ENCODE measurements around the gene FIS1.
A peak's percentile ranks its signal among the peaks of the same experiment; 100 is the strongest.
"Not testable (repeated sequence)": the region's sequence is repeated elsewhere in the genome, so short reads cannot be mapped to it uniquely, and the experiment has no call there.

Gene FIS1

DNA sequence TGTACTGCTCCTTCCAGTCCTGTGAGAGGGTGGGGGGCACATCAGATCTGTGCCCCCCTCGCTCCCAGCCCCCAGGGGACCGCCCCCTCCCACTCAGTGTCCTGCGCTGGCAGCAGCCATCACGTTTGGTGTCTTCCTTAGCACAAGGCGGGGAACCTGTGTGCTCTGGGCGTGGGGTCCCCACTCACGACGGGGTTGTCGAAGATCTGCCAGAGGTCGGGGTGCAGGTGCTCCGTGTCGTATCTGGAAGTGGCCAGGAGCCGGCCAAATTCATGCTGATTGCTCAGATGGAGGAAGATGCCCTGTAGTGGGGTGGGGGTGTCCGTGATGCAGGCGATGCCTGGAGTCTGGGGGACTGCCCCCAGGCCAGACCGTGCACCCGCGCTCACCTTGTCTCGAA is 34.7 kb downstream of the FIS1 start:
- no peak overlapping the region for H3K4me3 ChIP-seq (ENCODE audit: low read length)
- H3K9me3 ChIP-seq (ENCODE audit: insufficient read depth, low read depth, low read length), result no peaks in the 10 kb centered on the region
- no peak overlapping the region for H3K9ac ChIP-seq (ENCODE audit: low read depth, low read length)
- peaks cover 10% of the 10 kb centered on the region for H3K36me3 ChIP-seq (ENCODE audit: insufficient read depth, low read depth, low read length)
- H3K4me1 ChIP-seq (ENCODE audit: insufficient read depth, low read length), result no peaks in the 10 kb centered on the region
- H3K27ac ChIP-seq (ENCODE audit: low read length), result no peak overlapping the region
- no peaks in the 10 kb centered on the region for H3K27me3 ChIP-seq (ENCODE audit: insufficient read depth, low read length)

DNA sequence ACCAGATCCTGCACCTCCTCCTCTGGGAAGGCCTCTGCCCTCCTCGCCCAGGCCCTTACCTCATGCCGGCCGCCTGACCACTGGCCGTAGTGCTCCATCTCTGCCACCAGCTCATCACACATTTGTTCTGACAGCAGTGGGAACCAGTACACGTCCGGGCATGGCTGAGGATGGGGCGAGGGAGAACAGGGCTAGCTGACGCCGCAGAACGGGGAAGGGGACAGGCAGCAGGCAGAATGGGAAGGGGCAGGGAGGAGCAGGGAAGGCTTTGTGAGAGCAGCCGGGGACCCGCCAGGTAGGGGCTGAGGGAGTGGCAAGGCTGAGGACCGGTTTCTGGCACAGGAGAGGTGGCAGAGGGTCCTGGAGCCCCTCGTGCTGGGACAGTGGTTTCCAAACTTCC is 36.1 kb downstream of the FIS1 start:
- no peak overlapping the region for H3K27ac ChIP-seq (ENCODE audit: low read length)
- peaks cover 10% of the 10 kb centered on the region for H3K36me3 ChIP-seq (ENCODE audit: insufficient read depth, low read depth, low read length)
- H3K4me3 ChIP-seq (ENCODE audit: low read length), result no peak overlapping the region
- H3K4me1 ChIP-seq (ENCODE audit: insufficient read depth, low read length), result no peaks in the 10 kb centered on the region
- H3K27me3 ChIP-seq (ENCODE audit: insufficient read depth, low read length), result peaks cover 1% of the 10 kb centered on the region; the same call in 1 of the 2 replicates
- no peaks in the 10 kb centered on the region for H3K9me3 ChIP-seq (ENCODE audit: insufficient read depth, low read depth, low read length)
- no peak overlapping the region for H3K9ac ChIP-seq (ENCODE audit: low read depth, low read length)

GRCh38 chr7:101207459-101207858 is 37.4 kb downstream of the FIS1 start:
- H3K27ac ChIP-seq (ENCODE audit: low read length), result no peak overlapping the region
- H3K4me1 ChIP-seq (ENCODE audit: insufficient read depth, low read length), result no peaks in the 10 kb centered on the region
- H3K9me3 ChIP-seq (ENCODE audit: insufficient read depth, low read depth, low read length), result no peaks in the 10 kb centered on the region
- H3K36me3 ChIP-seq (ENCODE audit: insufficient read depth, low read depth, low read length), result peaks cover 10% of the 10 kb centered on the region
- no peak overlapping the region for H3K9ac ChIP-seq (ENCODE audit: low read depth, low read length)
- H3K4me3 ChIP-seq (ENCODE audit: low read length), result no peak overlapping the region
- H3K27me3 ChIP-seq (ENCODE audit: insufficient read depth, low read length), result peaks cover 14% of the 10 kb centered on the region; the same call in 1 of the 2 replicates

GRCh38 chr7:101206665-101207042 is 38.2 kb downstream of the FIS1 start:
- Histone ChIP-seq H3K4me3 (ENCODE audit: low read length) (no peak overlapping the region), H3K27me3 (ENCODE audit: insufficient read depth, low read length) (peaks cover 22% of the 10 kb centered on the region; the same call in 1 of the 2 replicates), H3K36me3 (ENCODE audit: insufficient read depth, low read depth, low read length) (peaks cover 10% of the 10 kb centered on the region), H3K9me3 (ENCODE audit: insufficient read depth, low read depth, low read length) (no peaks in the 10 kb centered on the region), H3K27ac (ENCODE audit: low read length) (no peak overlapping the region), H3K9ac (ENCODE audit: low read depth, low read length) (no peak overlapping the region), H3K4me1 (ENCODE audit: insufficient read depth, low read length) (no peaks in the 10 kb centered on the region)

- Histone ChIP-seq H3K9me3 (ENCODE audit: insufficient read depth, low read depth, low read length) (no peaks in the 10 kb centered on the region), H3K9ac (ENCODE audit: low read depth, low read length) (no peak overlapping the region), H3K27me3 (ENCODE audit: insufficient read depth, low read length) (peaks cover 27% of the 10 kb centered on the region; the same call in 1 of the 2 replicates), H3K4me1 (ENCODE audit: insufficient read depth, low read length) (no peaks in the 10 kb centered on the region; the same call in 1 of the 2 replicates), H3K4me3 (ENCODE audit: low read length) (no peak overlapping the region), H3K36me3 (ENCODE audit: insufficient read depth, low read depth, low read length) (peaks cover 10% of the 10 kb centered on the region), H3K27ac (ENCODE audit: low read length) (no peak overlapping the region)
These were observed 38.8 kb downstream of the FIS1 start for GRCh38 chr7:101205901-101206664.

DNA sequence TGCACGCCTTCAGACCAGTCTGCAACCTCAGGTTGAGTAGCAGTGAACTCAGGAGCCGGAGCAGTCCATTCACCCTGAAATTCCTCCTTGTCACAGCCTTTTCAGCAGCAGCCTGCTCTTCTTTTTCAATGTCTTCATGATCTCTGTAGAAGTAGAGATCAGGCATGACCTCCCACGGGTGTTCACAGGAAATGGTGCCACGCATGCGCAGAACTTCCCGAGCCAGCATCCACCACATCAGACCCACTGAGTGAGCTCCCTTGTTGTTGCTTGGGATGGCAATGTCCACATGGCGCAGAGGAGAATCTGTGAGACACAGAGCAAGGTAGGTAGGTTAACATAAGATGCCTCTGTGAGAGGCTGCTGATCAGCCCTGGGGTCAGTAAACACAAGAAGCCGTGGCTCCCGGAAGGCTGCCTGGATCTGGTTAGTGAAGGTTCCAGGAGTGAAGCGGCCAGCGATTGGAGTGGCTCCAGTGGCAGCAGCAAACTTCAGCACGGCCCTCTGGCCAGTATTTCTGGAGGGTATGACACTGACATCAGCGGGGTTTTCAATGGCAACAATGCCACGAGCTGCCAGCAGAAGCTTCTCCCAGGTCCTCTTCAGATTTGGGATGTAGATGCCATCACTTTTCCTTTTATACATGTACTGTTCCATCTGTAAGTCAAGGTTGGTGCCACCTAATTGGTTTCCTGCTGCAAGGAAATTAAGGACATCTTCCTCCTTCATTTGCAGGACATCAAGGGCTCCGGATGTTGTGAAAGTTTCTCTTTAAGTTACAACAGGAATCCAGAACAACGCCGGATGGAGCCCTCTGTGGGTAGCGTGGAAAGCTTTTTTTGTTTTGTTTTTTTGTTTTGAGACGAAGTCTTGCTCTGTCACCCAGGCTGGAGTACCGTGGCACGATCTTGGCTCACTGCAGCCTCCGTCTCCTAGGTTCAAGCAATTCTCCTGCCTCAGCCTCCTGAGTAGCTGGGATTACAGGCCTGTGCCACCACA is 40.8 kb downstream of the FIS1 start:
- not testable (repeated sequence) for H3K4me1 ChIP-seq (ENCODE audit: insufficient read depth, low read length); H3K4me3 ChIP-seq (ENCODE audit: low read length); H3K9ac ChIP-seq (ENCODE audit: low read depth, low read length); H3K36me3 ChIP-seq (ENCODE audit: insufficient read depth, low read depth, low read length); H3K9me3 ChIP-seq (ENCODE audit: insufficient read depth, low read depth, low read length); H3K27ac ChIP-seq (ENCODE audit: low read length)
- peaks cover 32% of the 10 kb centered on the region; the same call in 1 of the 2 replicates for H3K27me3 ChIP-seq (ENCODE audit: insufficient read depth, low read length)

DNA sequence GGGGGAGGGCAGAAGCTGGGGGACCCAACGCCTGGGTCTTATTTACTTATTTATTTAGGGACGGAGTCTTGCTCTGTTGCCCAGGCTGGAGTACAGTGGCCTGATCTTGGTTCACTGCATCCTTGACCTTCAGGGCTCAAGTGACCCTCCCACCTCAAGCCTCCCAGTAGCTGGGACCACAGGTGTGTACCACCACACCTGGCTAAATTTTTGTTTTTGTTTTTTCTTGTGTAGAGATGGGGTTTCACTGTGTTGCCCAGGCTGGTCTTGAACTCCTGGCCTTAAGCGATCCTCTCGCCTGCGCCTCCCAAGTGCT is 42.3 kb downstream of the FIS1 start:
- peaks cover 4% of the 10 kb centered on the region; the same call in 1 of the 2 replicates for H3K4me1 ChIP-seq (ENCODE audit: insufficient read depth, low read length)
- H3K4me3 ChIP-seq (ENCODE audit: low read length), result no peak overlapping the region
- H3K9ac ChIP-seq (ENCODE audit: low read depth, low read length), result no peak overlapping the region
- no peaks in the 10 kb centered on the region for H3K9me3 ChIP-seq (ENCODE audit: insufficient read depth, low read depth, low read length)
- no peak overlapping the region for H3K27ac ChIP-seq (ENCODE audit: low read length)
- H3K27me3 ChIP-seq (ENCODE audit: insufficient read depth, low read length), result peaks cover 32% of the 10 kb centered on the region; the same call in 1 of the 2 replicates
- no peaks in the 10 kb centered on the region for H3K36me3 ChIP-seq (ENCODE audit: insufficient read depth, low read depth, low read length)

- peak overlapping the region; percentile 34; the same call in 1 of the 2 replicates for H3K9ac ChIP-seq (ENCODE audit: low read depth, low read length)
- H3K36me3 ChIP-seq (ENCODE audit: insufficient read depth, low read depth, low read length), result no peaks in the 10 kb centered on the region
- no peaks in the 10 kb centered on the region for H3K9me3 ChIP-seq (ENCODE audit: insufficient read depth, low read depth, low read length)
- no peak overlapping the region for H3K27ac ChIP-seq (ENCODE audit: low read length)
- H3K27me3 ChIP-seq (ENCODE audit: insufficient read depth, low read length), result peaks cover 32% of the 10 kb centered on the region; the same call in 1 of the 2 replicates
- peak overlapping the region; percentile 53; the same call in 1 of the 2 replicates for H3K4me3 ChIP-seq (ENCODE audit: low read length)
- peaks cover 4% of the 10 kb centered on the region; the same call in 1 of the 2 replicates for H3K4me1 ChIP-seq (ENCODE audit: insufficient read depth, low read length)
These were observed 42.9 kb downstream of the FIS1 start for GRCh38 chr7:101201695-101202602.

DNA sequence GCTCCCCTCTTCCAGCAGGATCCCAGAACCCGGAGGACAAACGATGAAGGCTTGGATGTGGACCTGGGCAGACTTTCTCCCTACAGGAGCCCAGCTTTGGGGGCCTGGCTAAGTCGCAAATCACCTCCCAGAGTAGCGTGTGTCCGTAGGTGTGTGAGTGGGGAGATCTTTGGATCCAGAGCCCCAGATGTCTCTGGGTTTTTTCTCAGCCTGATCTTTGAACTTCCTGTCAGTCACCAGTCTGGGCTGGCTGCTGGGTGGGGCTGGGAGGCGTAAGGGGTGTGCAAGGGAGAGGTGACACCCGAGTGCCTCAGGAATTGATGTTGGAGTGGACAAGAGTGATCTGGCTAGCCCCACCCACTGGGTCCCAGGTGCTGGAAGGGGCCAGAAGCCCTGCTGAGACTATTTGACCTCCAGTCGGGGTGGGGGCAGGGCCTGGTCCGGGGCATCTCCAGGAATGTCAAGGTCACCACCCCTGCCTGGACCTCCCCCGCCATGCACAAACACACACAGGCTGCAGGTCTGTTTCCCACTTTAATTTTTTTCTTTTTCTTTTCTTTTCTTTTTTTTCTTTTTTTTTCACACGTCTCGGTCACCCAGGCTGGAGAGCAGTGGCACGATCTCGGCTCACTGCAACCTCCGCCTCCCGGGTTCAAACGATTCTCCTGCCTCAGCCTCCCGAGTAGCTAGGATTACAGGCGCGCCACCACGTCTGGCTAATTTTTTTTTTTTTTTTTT is 43.9 kb downstream of the FIS1 start, which contains the start of gene MOGAT3:
MOGAT3 (minus strand) TSS at position 175 of the 738 bp plus-strand sequence. CDS start 182 bp downstream, outside the sequence.
- Histone ChIP-seq H3K9me3 (ENCODE audit: insufficient read depth, low read depth, low read length) (no peaks in the 10 kb centered on the region), H3K36me3 (ENCODE audit: insufficient read depth, low read depth, low read length) (no peaks in the 10 kb centered on the region), H3K27ac (ENCODE audit: low read length) (no peak within 1 kb of the TSS), H3K9ac (ENCODE audit: low read depth, low read length) (peak within 1 kb of the TSS; percentile 34; the same call in 1 of the 2 replicates), H3K4me3 (ENCODE audit: low read length) (peak within 1 kb of the TSS; percentile 53; the same call in 1 of the 2 replicates), H3K4me1 (ENCODE audit: insufficient read depth, low read length) (peaks cover 4% of the 10 kb centered on the region; the same call in 1 of the 2 replicates), H3K27me3 (ENCODE audit: insufficient read depth, low read length) (peaks cover 32% of the 10 kb centered on the region; the same call in 1 of the 2 replicates)

DNA sequence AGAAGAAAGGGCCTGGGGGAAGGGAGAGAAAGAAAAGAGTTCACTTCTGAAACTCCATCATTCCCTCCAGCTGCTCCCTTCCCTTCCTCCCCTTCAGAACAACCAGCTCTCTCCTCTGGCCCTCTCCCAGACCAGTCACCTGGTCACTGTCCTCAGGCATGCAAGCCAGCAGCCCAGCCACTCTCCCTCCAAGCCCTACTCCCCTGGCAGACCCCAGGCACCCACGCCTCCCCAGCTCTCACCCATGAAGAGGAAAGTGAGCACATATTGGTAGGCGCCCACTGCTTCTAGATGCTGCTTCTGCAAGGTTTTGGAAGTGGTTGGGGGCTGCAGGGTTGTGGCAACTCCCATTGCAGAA is 44.4 kb downstream of the FIS1 start:
- no peak overlapping the region for H3K27ac ChIP-seq (ENCODE audit: low read length)
- H3K9ac ChIP-seq (ENCODE audit: low read depth, low read length), result peak overlapping the region; percentile 3; the same call in 1 of the 2 replicates
- H3K27me3 ChIP-seq (ENCODE audit: insufficient read depth, low read length), result peaks cover 32% of the 10 kb centered on the region; the same call in 1 of the 2 replicates
- no peaks in the 10 kb centered on the region for H3K36me3 ChIP-seq (ENCODE audit: insufficient read depth, low read depth, low read length)
- H3K9me3 ChIP-seq (ENCODE audit: insufficient read depth, low read depth, low read length), result no peaks in the 10 kb centered on the region
- H3K4me1 ChIP-seq (ENCODE audit: insufficient read depth, low read length), result peaks cover 4% of the 10 kb centered on the region; the same call in 1 of the 2 replicates
- H3K4me3 ChIP-seq (ENCODE audit: low read length), result no peak overlapping the region
